GM12892 (cell line): ENCODE measurements around the gene RTKN.
"Not testable (repeated sequence)": the region's sequence is repeated elsewhere in the genome, so short reads cannot be mapped to it uniquely, and the experiment has no call there.

Source experiments
- POLR2A ChIP-seq: IDR thresholded peaks from 2 replicates; pipeline ENCODE4 v1.6.1; 2011; ENCODE audit warnings: low read depth, low read length, control low read depth
- POLR2AphosphoS5 ChIP-seq: IDR thresholded peaks from 2 replicates; pipeline ENCODE4 v1.6.1; 2011; ENCODE audit warnings: low read depth, low read length, control low read depth
- TAF1 ChIP-seq: IDR thresholded peaks from 2 replicates; pipeline ENCODE4 v1.6.1; 2011; ENCODE audit warnings: low read depth, mild to moderate bottlenecking, control low read depth, low read length, borderline replicate concordance

GRCh38 chr2:74460187-74460586 lies 18.4 kb upstream of the RTKN start:
- not testable (repeated sequence) for TF ChIP-seq POLR2A, POLR2AphosphoS5, TAF1
